SK-N-SH (cell line): Measurements from ENCODE around the gene DGKD. TPM values are rescaled to one million over a fixed set of nuclear protein-coding genes. Genes with fewer than 3 reads are reported as not detected.

Experiments used
- CTCF ChIA-PET: fragments of 300-600, 350-600 bp; formaldehyde crosslinking; extraction: SDS; loops from one replicate; lab custom pipeline; 2021; lab: Yijun Ruan, JAX
- POLR2A ChIA-PET: fragments of 350-600 bp; sonication (Branson Sonifier 250); formaldehyde crosslinking; extraction: SDS; loops from one replicate; lab custom pipeline; 2020; ENCODE audit warnings: antibody characterized with exemption, inconsistent platforms; lab: Yijun Ruan, JAX
- DNase-seq: peaks from one replicate; pipeline ENCODE4 v3.0.0; 2012
- H2AFZ ChIP-seq: fragments of 200-600 bp; sonication (generic); 2 replicates; pipeline ENCODE4 v1.8.1; 2016; ENCODE audit warnings: antibody characterized with exemption, mild to moderate bottlenecking, low read depth
- H3F3A ChIP-seq: fragments of 200-600 bp; sonication (generic); replicated peaks from 2 replicates; pipeline ENCODE3; 2016; ENCODE audit warnings: antibody characterized with exemption, mild to moderate bottlenecking; ENCODE audit not compliant: insufficient read depth
- H3K27ac ChIP-seq, 2 experiments: fragments of 200-500 bp in 1 of 2; fragments of 200-600 bp in 1 of 2; sonication (Bioruptor generic) in 1 of 2; sonication (generic), shearing (Covaris generic) in 1 of 2; 2 replicates each; pipeline versions ENCODE4 v1.5.1 to v1.6.1; 2014 to 2016; ENCODE audit warnings: low read depth in 2 of 2, inconsistent platforms in 1 of 2, low read length in 1 of 2, mild to moderate bottlenecking in 1 of 2, mixed read lengths in 1 of 2
- H3K27me3 ChIP-seq: fragments of 200-600 bp; sonication (generic), shearing (Covaris generic); 2 replicates; pipeline ENCODE4 v1.6.1; 2016; ENCODE audit warnings: mixed run types; ENCODE audit not compliant: insufficient read depth
- H3K36me3 ChIP-seq, 2 experiments: fragments of 200-500 bp in 1 of 2; fragments of 200-600 bp in 1 of 2; sonication (Bioruptor generic) in 1 of 2; sonication (generic) in 1 of 2; replicated peaks in 1 of 2; 2 replicates each; pipeline versions ENCODE3 to v1.5.1; 2014 to 2016; ENCODE audit warnings: low read length in 1 of 2, mild to moderate bottlenecking in 1 of 2; ENCODE audit not compliant: insufficient read depth in 2 of 2, control insufficient read depth in 1 of 2
- H3K4me1 ChIP-seq, 2 experiments: fragments of 200-500 bp in 1 of 2; fragments of 200-600 bp in 1 of 2; sonication (Bioruptor generic) in 1 of 2; sonication (generic), shearing (Covaris generic) in 1 of 2; 2 replicates each; pipeline versions ENCODE4 v1.5.1 to v1.6.1; 2014 to 2016; ENCODE audit warnings: low read depth in 1 of 2, low read length in 1 of 2, mixed run types in 1 of 2; ENCODE audit not compliant: insufficient read depth in 2 of 2, control insufficient read depth in 1 of 2
- H3K4me2 ChIP-seq: fragments of 200-600 bp; sonication (generic), shearing (Covaris generic); 2 replicates; pipeline ENCODE4 v1.6.1; 2017; ENCODE audit warnings: mixed run types
- H3K4me3 ChIP-seq, 2 experiments: fragments of 200-500 bp in 1 of 2; fragments of 200-600 bp in 1 of 2; sonication (Bioruptor generic) in 1 of 2; sonication (generic), shearing (Covaris generic) in 1 of 2; 2 replicates each; pipeline versions ENCODE4 v1.5.1 to v1.8.1; 2014 to 2016; ENCODE audit warnings: low read depth in 2 of 2, inconsistent platforms in 1 of 2, low read length in 1 of 2, mild to moderate bottlenecking in 1 of 2, mixed read lengths in 1 of 2, moderate library complexity in 1 of 2
- H3K79me2 ChIP-seq: fragments of 200-600 bp; sonication (generic); 2 replicates; pipeline ENCODE4 v1.8.1; 2017; ENCODE audit warnings: mild to moderate bottlenecking; ENCODE audit not compliant: insufficient read depth
- H3K9ac ChIP-seq: fragments of 200-600 bp; sonication (generic); 2 replicates; pipeline ENCODE4 v1.6.1; 2017; ENCODE audit warnings: mixed run types
- H3K9me2 ChIP-seq: fragments of 200-600 bp; sonication (generic); 2 replicates; pipeline ENCODE4 v1.6.1; 2017; ENCODE audit warnings: mixed run types
- H3K9me3 ChIP-seq: fragments of 200-600 bp; sonication (generic); 2 replicates; pipeline ENCODE4 v1.6.1; 2017; ENCODE audit warnings: mixed run types, mild to moderate bottlenecking, moderate library complexity
- H4K20me1 ChIP-seq: fragments of 200-600 bp; sonication (generic); 2 replicates; pipeline ENCODE4 v1.6.1; 2017; ENCODE audit warnings: mild to moderate bottlenecking, mixed run types; ENCODE audit not compliant: insufficient read depth
- CHD2 ChIP-seq: fragments of 150-350 bp; IDR thresholded peaks from 2 replicates; pipeline ENCODE4 v1.6.1; 2018; ENCODE audit warnings: low read length; ENCODE audit not compliant: partially characterized antibody
- ELF1 ChIP-seq: IDR thresholded peaks from 2 replicates; pipeline ENCODE4 v1.4.0; 2012
- FOXJ3 ChIP-seq: sonication (generic); formaldehyde crosslinking; IDR thresholded peaks from 2 replicates; pipeline ENCODE4 v1.5.1; 2020; ENCODE audit warnings: mild to moderate bottlenecking, missing genetic modification reagents
- GABPA ChIP-seq: IDR thresholded peaks from 2 replicates; pipeline ENCODE4 v1.4.0; 2012; ENCODE audit warnings: low read depth, mild to moderate bottlenecking
- GATA2 ChIP-seq: sonication (generic); formaldehyde crosslinking; IDR thresholded peaks from 2 replicates; pipeline ENCODE4 v1.5.0; 2020; ENCODE audit warnings: mild to moderate bottlenecking, missing genetic modification reagents
- JUND ChIP-seq: IDR thresholded peaks from 2 replicates; pipeline ENCODE4 v1.4.0; 2012
- MEF2A ChIP-seq: IDR thresholded peaks from 2 replicates; pipeline ENCODE4 v1.4.0; 2012; ENCODE audit warnings: low read depth, borderline replicate concordance
- MXI1 ChIP-seq: IDR thresholded peaks from 2 replicates; pipeline ENCODE4 v1.6.1; 2012; ENCODE audit warnings: mild to moderate bottlenecking, low read depth, low read length, improper control_type of control experiment
- RCOR1 ChIP-seq: fragments of 150-350 bp; IDR thresholded peaks from 2 replicates; pipeline ENCODE4 v1.6.1; 2017; ENCODE audit warnings: antibody characterized with exemption, low read length
- RFX5 ChIP-seq: IDR thresholded peaks from 2 replicates; pipeline ENCODE4 v1.6.1; 2012; ENCODE audit warnings: mild to moderate bottlenecking, improper control_type of control experiment, low read length
- SIN3A ChIP-seq: IDR thresholded peaks from 2 replicates; pipeline ENCODE4 v1.6.1; 2012; ENCODE audit warnings: low read depth, mild to moderate bottlenecking, low read length, moderate library complexity, borderline replicate concordance
- SMC3 ChIP-seq: IDR thresholded peaks from 2 replicates; pipeline ENCODE4 v1.6.1; 2012; ENCODE audit warnings: low read depth, low read length, improper control_type of control experiment
- TCF12 ChIP-seq: IDR thresholded peaks from 2 replicates; pipeline ENCODE4 v1.4.0; 2012
- TEAD4 ChIP-seq: IDR thresholded peaks from 2 replicates; pipeline ENCODE4 v1.4.0; 2012; ENCODE audit warnings: mild to moderate bottlenecking, borderline replicate concordance; ENCODE audit not compliant: insufficient read depth
- WGBS: methylation state at CpG from one replicate; pipeline ENCODE4 v1.1.6; 2017; ENCODE audit warnings: low lambda C conversion rate; 5-methylcytosine and 5-hydroxymethylcytosine counted together
- polyA plus RNA-seq, 3 experiments: library from polyadenylated mRNA; depleted of rRNA; stranded (reverse); fragments of >200 nt; gene quantifications; 2 replicates each; pipeline ENCODE4 v1.2.3, GENCODE V29; 2012
- TF ChIP-seq, protein P1 (sequence below): IDR thresholded peaks from 2 replicates; pipeline ENCODE4 v1.4.0; 2012; ENCODE audit warnings: low read depth, borderline replicate concordance
- TF ChIP-seq, protein P2 (sequence below): fragments of 150-350 bp; IDR thresholded peaks from 2 replicates; pipeline ENCODE4 v1.6.1; 2017; ENCODE audit warnings: antibody characterized with exemption, low read length, low read depth, borderline replicate concordance

The DGKD gene
- polyA plus RNA-seq, 1 of the 3 experiments (the other 2 are of a cell fraction): 21.7 TPM

DNA sequence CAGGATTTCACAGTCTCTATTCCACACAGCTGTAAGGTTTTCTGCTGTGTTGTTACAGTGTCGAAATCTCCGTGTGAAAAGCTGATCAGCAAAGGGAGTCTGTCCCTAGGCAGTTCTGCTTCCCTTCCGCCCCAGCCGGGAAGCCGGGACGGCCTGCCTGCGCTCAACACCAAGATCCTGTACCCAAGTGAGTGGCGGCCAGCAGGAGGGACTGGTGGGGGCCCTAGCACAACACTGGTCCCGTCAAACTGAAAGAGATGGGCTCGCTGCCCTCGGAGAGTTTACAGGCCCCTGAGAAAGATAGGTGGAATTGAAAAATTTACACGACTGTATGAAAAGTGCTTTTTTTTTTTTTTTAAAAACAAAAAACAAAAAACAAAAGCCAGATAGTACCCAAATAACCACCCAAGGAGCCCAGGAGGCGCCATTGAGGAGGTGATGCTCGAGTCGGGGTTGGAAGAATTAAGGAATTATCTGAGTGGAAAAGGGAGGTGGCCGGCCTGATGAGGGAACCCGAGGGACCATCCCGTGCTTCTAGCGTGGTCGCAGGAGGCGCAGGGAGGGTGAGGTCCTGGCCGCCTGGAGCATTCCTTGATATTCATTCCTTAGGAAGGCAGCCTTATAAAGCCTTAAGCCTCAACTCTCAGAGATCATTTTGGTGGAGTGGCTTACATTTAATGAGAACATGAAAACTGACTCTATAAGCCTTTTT is 96.7 kb downstream of the DGKD start:
- no peak overlapping the region for H3K9ac ChIP-seq
- H3K36me3 ChIP-seq: peaks cover 3 to 65% of the 10 kb centered on the region in 2 experiments
- no peaks in the 10 kb centered on the region for H3K79me2 ChIP-seq
- TF ChIP-seq SIN3A (no peak), JUND (no peak), TEAD4 (no peak), GABPA (no peak), RFX5 (no peak), MXI1 (no peak), TCF12 (no peak), ELF1 (no peak)
- TF ChIP-seq, protein P1, sequence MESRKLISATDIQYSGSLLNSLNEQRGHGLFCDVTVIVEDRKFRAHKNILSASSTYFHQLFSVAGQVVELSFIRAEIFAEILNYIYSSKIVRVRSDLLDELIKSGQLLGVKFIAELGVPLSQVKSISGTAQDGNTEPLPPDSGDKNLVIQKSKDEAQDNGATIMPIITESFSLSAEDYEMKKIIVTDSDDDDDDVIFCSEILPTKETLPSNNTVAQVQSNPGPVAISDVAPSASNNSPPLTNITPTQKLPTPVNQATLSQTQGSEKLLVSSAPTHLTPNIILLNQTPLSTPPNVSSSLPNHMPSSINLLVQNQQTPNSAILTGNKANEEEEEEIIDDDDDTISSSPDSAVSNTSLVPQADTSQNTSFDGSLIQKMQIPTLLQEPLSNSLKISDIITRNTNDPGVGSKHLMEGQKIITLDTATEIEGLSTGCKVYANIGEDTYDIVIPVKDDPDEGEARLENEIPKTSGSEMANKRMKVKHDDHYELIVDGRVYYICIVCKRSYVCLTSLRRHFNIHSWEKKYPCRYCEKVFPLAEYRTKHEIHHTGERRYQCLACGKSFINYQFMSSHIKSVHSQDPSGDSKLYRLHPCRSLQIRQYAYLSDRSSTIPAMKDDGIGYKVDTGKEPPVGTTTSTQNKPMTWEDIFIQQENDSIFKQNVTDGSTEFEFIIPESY: no peak
- TF ChIP-seq, protein P2, sequence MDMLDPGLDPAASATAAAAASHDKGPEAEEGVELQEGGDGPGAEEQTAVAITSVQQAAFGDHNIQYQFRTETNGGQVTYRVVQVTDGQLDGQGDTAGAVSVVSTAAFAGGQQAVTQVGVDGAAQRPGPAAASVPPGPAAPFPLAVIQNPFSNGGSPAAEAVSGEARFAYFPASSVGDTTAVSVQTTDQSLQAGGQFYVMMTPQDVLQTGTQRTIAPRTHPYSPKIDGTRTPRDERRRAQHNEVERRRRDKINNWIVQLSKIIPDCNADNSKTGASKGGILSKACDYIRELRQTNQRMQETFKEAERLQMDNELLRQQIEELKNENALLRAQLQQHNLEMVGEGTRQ: no peak
- no peak for DNase-seq
- H3F3A ChIP-seq: no peaks in the 10 kb centered on the region
- 96% methylated on average over 21 of the region's 22 CpGs for WGBS
- no peaks in the 10 kb centered on the region for H4K20me1 ChIP-seq
- H2AFZ ChIP-seq: no peak overlapping the region
- ChIA-PET CTCF (interaction anchor here (1.2 kb wide), 1 partner anchor 8 kb away, joined by 4 read pairs; no protein-coding TSS in a partner anchor), POLR2A (no interaction called here)
- no peaks in the 10 kb centered on the region for H3K4me1 ChIP-seq
- H3K4me3 ChIP-seq: no peak overlapping the region
- no peaks in the 10 kb centered on the region for H3K27me3 ChIP-seq
- no peak overlapping the region for H3K4me2 ChIP-seq
- no peaks in the 10 kb centered on the region for H3K9me3 ChIP-seq
- no peak overlapping the region for H3K27ac ChIP-seq
- no peaks in the 10 kb centered on the region for H3K9me2 ChIP-seq

DNA sequence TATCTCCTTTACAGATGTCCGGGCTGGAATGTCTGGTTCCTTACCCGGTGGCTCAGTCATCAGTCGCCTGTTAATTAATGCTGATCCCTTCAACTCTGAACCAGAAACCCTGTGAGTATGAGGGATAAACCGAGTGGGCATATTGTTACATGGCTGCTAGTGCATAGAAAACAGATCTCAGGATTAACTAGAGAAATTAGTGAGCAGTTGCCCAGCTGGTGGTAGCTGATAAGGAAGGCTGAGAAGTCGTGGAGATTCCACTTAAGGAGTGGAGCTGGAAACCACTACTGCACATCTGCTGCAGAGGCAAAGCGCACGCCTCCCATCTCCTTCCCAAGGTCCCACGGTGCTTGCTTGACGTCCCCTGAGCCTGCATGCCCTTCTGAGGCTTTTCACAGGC is 97.7 kb downstream of the DGKD start:
- no peak overlapping the region for H3K9ac ChIP-seq
- CTCF ChIA-PET: interaction anchor here (1.2 kb wide), 2 partner anchors 9 to 260 kb away, joined by 3 to 4 read pairs; no protein-coding TSS in a partner anchor
- TF ChIP-seq GATA2 (CRISPR knock-in tag) (no peak), SIN3A (no peak), RCOR1 (no peak), CHD2 (no peak), SMC3 (no peak), MXI1 (no peak), FOXJ3 (CRISPR knock-in tag) (no peak), MEF2A (no peak)
- TF ChIP-seq, all 33 proteins: peak for 0
- no peaks in the 10 kb centered on the region for H3K79me2 ChIP-seq
- H4K20me1 ChIP-seq: no peaks in the 10 kb centered on the region
- DNase-seq: no peak
- H2AFZ ChIP-seq: no peak overlapping the region
- 85% methylated on average over 9 of the region's 9 CpGs for WGBS
- H3K27ac ChIP-seq: no peak overlapping the region
- peaks cover 3 to 64% of the 10 kb centered on the region in 2 experiments for H3K36me3 ChIP-seq
- no peak overlapping the region for H3K4me2 ChIP-seq
- H3F3A ChIP-seq: no peaks in the 10 kb centered on the region
- H3K4me3 ChIP-seq: no peak overlapping the region
- no peaks in the 10 kb centered on the region for H3K9me3 ChIP-seq
- no peaks in the 10 kb centered on the region for H3K27me3 ChIP-seq
- H3K9me2 ChIP-seq: no peaks in the 10 kb centered on the region
- POLR2A ChIA-PET: no interaction called here
- no peaks in the 10 kb centered on the region for H3K4me1 ChIP-seq
